OCI-LY7 (cell line): ENCODE data around the gene TMEM127. TPM values are rescaled to one million over a fixed set of nuclear protein-coding genes. Genes with fewer than 3 reads are reported as not detected.

Source experiments
- BruUV-seq: library from RNA; stranded (reverse); fragments of 400-500 nt; replicated peaks from 2 replicates; lab custom pipeline; 2021; lab: Mats Ljungman, UMichigan
- CTCF ChIA-PET: fragments of 300-600 bp; sonication (Branson Sonifier 250); formaldehyde crosslinking; loops from one replicate; lab custom pipeline; 2022; ENCODE audit warnings: antibody characterized with exemption; ENCODE audit not compliant: unreplicated experiment; lab: Charles Lee
- POLR2A ChIA-PET: fragments of 300-600 bp; sonication (Branson Sonifier 250); formaldehyde crosslinking; loops from one replicate; lab custom pipeline; 2022; ENCODE audit warnings: antibody characterized with exemption; lab: Charles Lee
- DNase-seq: peaks from one replicate; pipeline ENCODE4 v3.0.0-alpha.2; 2015; ENCODE audit warnings: low spot score
- H2AFZ ChIP-seq: fragments of 200-600 bp; sonication (generic), shearing (Covaris generic); 2 replicates; pipeline ENCODE4 v1.6.1; 2014; ENCODE audit warnings: mild to moderate bottlenecking, antibody characterized with exemption, low read length, moderate library complexity
- H3K27ac ChIP-seq: fragments of 200-600 bp; sonication (generic); 2 replicates; pipeline ENCODE4 v1.5.1; 2014; ENCODE audit warnings: mixed run types, low read depth, mild to moderate bottlenecking, moderate library complexity, low read length, inconsistent platforms; ENCODE audit not compliant: poor library complexity, severe bottlenecking
- H3K36me3 ChIP-seq: fragments of 200-600 bp; sonication (generic); 2 replicates; pipeline ENCODE4 v1.6.1; 2014; ENCODE audit warnings: mild to moderate bottlenecking, antibody characterized with exemption, low read length, moderate library complexity, mixed read lengths; ENCODE audit not compliant: insufficient read depth
- H3K4me1 ChIP-seq: fragments of 200-600 bp; sonication (generic); 2 replicates; pipeline ENCODE4 v1.5.1; 2014; ENCODE audit warnings: mild to moderate bottlenecking, low read length; ENCODE audit not compliant: insufficient read depth, poor library complexity, severe bottlenecking
- H3K4me2 ChIP-seq: fragments of 200-600 bp; sonication (generic); 2 replicates; pipeline ENCODE4 v1.6.1; 2014; ENCODE audit warnings: mild to moderate bottlenecking, low read length
- H3K4me3 ChIP-seq: fragments of 200-600 bp; sonication (generic); 2 replicates; pipeline ENCODE4 v1.5.1; 2014; ENCODE audit warnings: mild to moderate bottlenecking, low read depth, low read length; ENCODE audit not compliant: poor library complexity, severe bottlenecking
- H3K79me2 ChIP-seq: fragments of 200-600 bp; sonication (generic); 2 replicates; pipeline ENCODE4 v1.6.1; 2016; ENCODE audit warnings: low read depth, mild to moderate bottlenecking, low read length, moderate library complexity, mixed read lengths; ENCODE audit not compliant: insufficient read depth
- H3K9me2 ChIP-seq: fragments of 200-600 bp; sonication (generic); 2 replicates; pipeline ENCODE4 v1.6.1; 2016; ENCODE audit warnings: mild to moderate bottlenecking, low read length, mixed read lengths; ENCODE audit not compliant: insufficient read depth
- H3K9me3 ChIP-seq: fragments of 200-600 bp; sonication (generic); 2 replicates; pipeline ENCODE4 v1.6.1; 2014; ENCODE audit warnings: mild to moderate bottlenecking, mixed run types, low read length, mixed read lengths
- H4K20me1 ChIP-seq: fragments of 200-600 bp; sonication (generic); 2 replicates; pipeline ENCODE4 v1.6.1; 2014; ENCODE audit warnings: mild to moderate bottlenecking, antibody characterized with exemption, low read length, moderate library complexity, mixed read lengths; ENCODE audit not compliant: insufficient read depth
- EZH2phosphoT487 ChIP-seq: fragments of 200-600 bp; sonication (generic); IDR thresholded peaks from 2 replicates; pipeline ENCODE4 v1.6.1; 2018; ENCODE audit warnings: low read depth, borderline replicate concordance, mild to moderate bottlenecking, mixed run types, antibody characterized with exemption, low read length, moderate library complexity, mixed read lengths
- intact Hi-C: fragments of 100-400 bp; cut with micrococcal nuclease; formaldehyde crosslinking; loops from one replicate; pipeline ENCODE4 v1.10.0; 2022; ENCODE audit not compliant: unreplicated experiment
- total RNA-seq, 2 experiments: library from RNA; depleted of rRNA in 1 of 2; stranded (reverse); fragments of >200 nt in 1 of 2; shearing (Covaris generic) in 1 of 2; gene quantifications; 2 replicates each; pipeline ENCODE4 v1.2.3, GENCODE V29; 2014 to 2022
- TF ChIP-seq, protein P1 (sequence below): fragments of 200-600 bp; sonication (generic); conservative IDR thresholded peaks from 2 replicates; pipeline ENCODE4 v1.5.1; 2014; ENCODE audit warnings: mild to moderate bottlenecking, antibody characterized with exemption, low read length, moderate library complexity, mixed read lengths

The TMEM127 gene
- total RNA-seq, 2 experiments from 2014 or later: 12.1 to 20.4 TPM

DNA sequence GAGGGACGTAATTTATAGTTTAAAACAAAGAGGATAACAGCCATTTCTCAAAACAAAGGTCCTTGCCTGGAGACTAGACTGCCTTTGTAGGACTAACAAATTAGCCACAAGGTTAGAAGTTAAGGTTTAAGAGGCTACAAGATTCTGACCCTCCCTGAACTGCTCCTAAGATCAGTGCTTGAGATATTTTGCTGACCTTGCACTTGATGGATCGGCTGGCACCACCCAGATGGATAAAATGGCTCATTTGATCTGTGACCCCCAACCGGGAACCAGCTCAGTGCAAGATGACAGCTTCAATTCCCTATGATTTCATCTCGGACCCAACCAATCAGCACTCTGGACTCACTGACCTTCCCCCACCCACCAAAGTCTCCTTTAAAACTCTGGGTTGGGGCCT lies 53.5 kb downstream of the TMEM127 start:
- intact Hi-C loops: no loop called here
- POLR2A ChIA-PET: no interaction called here

DNA sequence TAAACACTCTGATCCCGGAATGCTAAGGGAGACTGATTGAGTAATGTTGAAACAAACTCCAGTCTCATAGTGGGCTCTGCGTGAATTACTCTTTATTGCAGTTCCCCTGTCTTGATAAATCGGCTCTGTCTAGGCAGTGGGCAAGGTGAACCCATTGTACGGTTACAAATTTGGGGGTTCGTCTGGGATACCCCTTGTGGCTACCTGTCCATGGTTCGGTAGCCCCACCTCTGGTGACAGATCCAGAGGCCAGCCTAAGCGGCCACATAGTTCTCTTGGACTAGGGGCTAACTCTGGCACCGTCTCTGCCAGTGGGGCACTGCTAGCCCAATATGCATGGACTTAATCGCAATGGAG lies 56.1 kb downstream of the TMEM127 start:
- Histone ChIP-seq H3K27ac (peak overlapping the region; percentile 81), H2AFZ (no peak overlapping the region; the same call in 1 of the 2 replicates)
- BruUV-seq: no TSS peak

More for the DNA sequence above, 53.5 kb downstream of the TMEM127 start:
- Histone ChIP-seq H3K9me2 (no peaks in the 10 kb centered on the region), H3K27ac (no peak overlapping the region), H3K4me3 (no peak overlapping the region), H3K36me3 (peaks cover 6% of the 10 kb centered on the region), H3K9me3 (no peaks in the 10 kb centered on the region), H2AFZ (no peak overlapping the region), H3K79me2 (peaks cover 23% of the 10 kb centered on the region), H3K4me1 (peaks cover 28% of the 10 kb centered on the region), H4K20me1 (peaks cover 5% of the 10 kb centered on the region), H3K4me2 (no peak overlapping the region)
- BruUV-seq: TSS peak; percentile 9
- CTCF ChIA-PET: no interaction called here
- TF ChIP-seq EZH2phosphoT487: no peak
- TF ChIP-seq, protein P1, sequence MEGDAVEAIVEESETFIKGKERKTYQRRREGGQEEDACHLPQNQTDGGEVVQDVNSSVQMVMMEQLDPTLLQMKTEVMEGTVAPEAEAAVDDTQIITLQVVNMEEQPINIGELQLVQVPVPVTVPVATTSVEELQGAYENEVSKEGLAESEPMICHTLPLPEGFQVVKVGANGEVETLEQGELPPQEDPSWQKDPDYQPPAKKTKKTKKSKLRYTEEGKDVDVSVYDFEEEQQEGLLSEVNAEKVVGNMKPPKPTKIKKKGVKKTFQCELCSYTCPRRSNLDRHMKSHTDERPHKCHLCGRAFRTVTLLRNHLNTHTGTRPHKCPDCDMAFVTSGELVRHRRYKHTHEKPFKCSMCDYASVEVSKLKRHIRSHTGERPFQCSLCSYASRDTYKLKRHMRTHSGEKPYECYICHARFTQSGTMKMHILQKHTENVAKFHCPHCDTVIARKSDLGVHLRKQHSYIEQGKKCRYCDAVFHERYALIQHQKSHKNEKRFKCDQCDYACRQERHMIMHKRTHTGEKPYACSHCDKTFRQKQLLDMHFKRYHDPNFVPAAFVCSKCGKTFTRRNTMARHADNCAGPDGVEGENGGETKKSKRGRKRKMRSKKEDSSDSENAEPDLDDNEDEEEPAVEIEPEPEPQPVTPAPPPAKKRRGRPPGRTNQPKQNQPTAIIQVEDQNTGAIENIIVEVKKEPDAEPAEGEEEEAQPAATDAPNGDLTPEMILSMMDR: no peak
- no peak for DNase-seq

More for the DNA sequence above, 56.1 kb downstream of the TMEM127 start:
- Histone ChIP-seq H3K9me3 (no peaks in the 10 kb centered on the region), H3K4me2 (peak overlapping the region; percentile 93), H4K20me1 (peaks cover 25% of the 10 kb centered on the region), H3K9me2 (no peaks in the 10 kb centered on the region), H3K4me1 (peaks cover 50% of the 10 kb centered on the region), H3K79me2 (peaks cover 49% of the 10 kb centered on the region), H3K36me3 (peaks cover 29% of the 10 kb centered on the region), H3K4me3 (peak overlapping the region; percentile 90)
- DNase-seq: no peak
- CTCF ChIA-PET: no interaction called here
- TF ChIP-seq EZH2phosphoT487: no peak
- TF ChIP-seq, protein P1: 0 out of 2 replicates have a peak, but pooled peaks have one; percentile 24
- POLR2A ChIA-PET: interaction anchor here (0.7 to 2.2 kb wide), 5 partner anchors 15 to 57 kb away, joined by 3 to 22 read pairs (median 6); no protein-coding TSS in a partner anchor
- intact Hi-C loops: loop anchor here (2.0 to 5.0 kb wide), 2 partner anchors 23 to 113 kb away; no protein-coding TSS in a partner anchor
